NCI-H2107 treated with DMSO at 0.1 percent for 48 hours (cell line): ENCODE results near the gene PDE6H.
A peak's percentile ranks its signal among the peaks of the same experiment; 100 is the strongest.

Source experiments
- DNase-seq: peaks from one replicate; lab custom pipeline; 2025; ENCODE audit not compliant: unreplicated experiment; lab: John Stamatoyannopoulos, UW

The PDE6H gene

DNA sequence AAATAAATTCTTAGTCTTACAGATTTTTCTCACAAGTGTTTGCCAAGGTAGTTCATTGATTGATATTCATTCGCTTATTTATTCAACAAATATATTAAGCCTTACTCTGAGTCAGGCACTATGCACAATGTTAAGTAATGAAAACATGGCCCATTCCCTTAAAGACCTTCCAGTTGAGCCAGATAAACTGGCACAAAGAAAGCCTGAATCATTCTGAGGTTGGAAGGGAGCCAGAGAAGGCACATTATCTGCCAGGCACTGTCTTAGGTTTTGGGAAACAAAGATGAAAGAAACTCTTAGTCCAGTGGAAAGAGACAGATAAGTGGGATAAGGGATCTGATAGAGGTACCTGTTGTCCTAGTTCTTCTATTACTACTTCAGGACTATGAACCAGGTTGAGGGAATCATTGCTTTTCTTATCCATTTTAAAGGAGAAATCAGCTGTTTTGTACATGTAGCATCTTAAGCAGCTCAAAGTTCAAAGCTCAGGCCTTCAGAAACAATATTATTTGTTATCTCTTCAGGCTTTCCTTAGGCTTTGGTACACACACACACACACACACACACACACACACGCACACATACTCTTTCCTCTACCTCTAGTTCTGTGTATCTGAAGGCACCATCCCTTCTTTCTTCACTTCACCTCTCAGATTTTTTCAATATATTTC is 27.0 kb downstream of the PDE6H start:
- no peak for DNase-seq

DNA sequence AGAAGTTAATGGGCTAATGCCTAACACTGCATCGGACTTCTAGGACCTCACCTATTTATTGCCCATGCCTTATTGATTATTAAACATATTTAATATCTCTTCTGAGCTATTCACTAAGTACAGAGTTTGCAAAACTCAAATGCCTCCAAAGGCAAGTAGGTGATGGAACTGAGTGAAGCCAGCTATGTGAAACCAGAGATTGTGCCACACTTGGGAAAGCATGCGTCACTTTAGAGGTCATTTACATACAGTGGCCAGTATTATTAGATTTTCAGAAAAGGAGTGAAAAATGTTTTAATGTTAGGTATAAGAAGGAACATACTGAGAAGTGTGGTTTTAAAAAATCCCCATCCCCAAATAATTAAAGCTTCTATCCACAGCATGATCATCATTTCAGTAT is 27.7 kb downstream of the PDE6H start:
- no peak for DNase-seq

DNA sequence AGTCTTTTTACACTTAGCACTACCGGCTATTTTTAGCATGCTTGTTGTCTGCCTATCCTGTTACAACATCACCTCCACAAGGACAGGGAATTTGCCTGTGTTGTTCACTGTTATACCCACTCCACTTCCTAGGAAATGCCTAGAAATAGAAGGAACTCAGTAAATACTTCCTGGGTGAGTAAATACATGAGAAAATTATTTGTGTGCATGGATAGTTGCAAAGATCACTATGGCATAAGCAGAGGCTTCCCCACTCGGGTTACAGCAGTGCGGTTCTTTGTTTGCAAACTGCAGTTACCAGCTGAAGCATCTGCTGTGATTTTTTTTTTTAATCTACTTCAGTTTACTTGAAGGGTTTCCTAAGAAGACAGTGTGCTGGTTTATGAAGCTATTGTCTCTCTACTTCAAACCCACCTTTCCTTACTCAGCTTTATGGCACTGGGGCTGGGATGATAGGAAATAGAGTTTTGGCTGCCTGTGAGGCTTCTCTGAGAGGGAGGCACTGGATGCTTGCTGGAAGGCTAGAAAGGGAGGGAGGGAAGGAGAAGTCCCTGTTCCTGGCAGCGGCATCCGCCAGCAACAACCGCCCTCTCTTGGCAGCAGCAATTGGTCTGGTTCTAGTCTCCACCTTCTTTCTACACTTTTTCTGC is 29.0 kb downstream of the PDE6H start:
- DNase-seq: peak; percentile 50

DNA sequence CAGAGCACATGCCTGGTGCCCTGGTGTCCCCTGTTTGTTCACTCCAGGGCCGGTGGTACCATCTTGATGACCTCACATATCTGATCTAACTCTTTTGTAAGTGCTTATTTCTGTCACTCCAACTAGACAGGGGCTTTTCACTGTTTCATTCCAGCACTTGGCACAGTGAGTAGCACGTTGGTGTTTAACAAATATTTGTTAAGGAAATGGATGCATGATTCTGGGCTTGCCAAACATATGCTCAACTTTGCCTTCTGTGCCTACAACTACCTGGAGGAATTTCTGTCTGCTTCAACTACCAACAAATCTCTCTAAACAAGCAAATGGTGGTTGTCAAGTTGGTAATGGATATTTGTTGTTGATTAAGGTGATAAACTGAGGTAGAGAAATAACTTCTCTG is 31.6 kb downstream of the PDE6H start:
- no peak for DNase-seq

DNA sequence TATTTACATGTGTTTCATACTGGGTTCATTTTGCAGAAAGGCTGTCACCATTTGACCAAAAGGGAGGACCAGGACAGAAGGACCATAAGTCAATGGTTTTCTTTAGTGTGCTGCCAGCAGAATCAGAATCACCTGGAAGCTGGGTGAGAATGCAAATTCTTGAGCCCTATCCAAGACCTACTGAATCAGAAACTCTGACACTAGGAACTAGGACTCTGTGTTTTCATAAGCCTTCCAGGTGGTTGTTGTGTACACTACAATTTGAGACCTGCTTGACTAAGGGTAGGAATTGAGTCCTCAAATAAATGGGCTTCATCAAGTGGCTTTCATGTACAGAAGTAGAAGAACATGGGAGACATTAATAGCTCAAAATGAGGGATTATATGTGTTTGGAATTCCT is 32.2 kb downstream of the PDE6H start:
- DNase-seq: no peak

DNA sequence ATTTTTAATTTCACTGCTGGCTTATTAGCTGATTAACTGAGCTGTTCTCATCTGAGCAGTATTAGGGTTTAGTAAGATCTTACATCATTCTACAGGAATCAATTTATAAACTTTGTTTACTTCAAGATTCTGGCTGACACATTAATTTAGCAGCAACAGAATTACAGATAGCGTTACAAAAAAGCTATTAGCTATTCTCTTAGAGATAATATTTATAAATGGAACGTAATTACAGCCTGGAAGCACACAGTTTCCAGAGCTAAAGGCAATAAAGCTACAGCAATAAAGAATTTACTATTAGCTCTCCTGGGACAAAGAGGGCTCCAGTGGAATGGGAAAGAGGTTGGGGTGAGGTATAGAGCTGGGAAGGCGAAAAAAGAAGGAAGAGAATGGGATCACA is 34.7 kb downstream of the PDE6H start:
- no peak for DNase-seq

DNA sequence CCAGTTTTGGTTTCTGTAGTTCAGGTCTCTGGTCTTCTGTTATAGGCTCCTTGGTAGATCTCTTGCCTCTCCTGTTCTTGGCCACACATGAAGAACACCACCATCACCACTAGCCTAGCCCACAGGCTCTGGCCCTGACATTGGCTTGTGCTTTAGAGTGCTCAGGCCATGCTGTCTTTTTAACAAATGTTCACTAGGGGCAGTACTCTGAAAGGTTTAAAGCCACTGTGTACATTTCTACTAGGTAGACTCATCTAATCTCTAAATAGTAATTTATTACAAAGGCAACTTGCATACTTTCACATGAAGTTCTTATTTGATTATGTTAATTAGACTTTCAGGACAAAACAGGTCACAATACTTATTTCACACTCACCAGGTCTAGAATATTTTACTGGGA is 38.3 kb downstream of the PDE6H start:
- no peak for DNase-seq

DNA sequence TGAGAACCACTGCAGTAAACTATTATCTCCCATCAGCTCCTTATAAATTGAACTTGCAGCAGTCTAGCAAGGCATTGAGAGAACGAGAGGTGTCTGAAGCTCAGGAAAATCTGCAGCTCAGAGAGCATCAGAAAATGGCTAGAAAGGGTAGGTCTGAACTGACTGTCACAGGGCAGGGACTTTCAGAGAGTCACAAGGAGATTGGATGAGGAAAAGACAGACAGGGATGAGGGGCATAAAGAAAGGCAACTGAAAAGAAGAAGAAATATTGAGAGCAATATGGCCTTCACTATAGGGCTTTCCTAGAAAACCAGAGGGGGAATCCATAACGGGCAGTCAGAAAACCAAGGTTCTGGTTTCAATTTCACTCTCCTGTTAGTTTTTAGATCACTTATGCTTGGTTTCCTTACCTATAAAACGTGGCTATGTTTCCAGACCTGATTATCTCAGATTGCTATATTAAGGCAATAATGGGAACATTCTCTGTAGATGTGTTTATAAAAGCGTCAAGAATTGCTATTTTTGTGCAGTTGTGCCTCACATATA is 40.9 kb downstream of the PDE6H start:
- DNase-seq: no peak

DNA sequence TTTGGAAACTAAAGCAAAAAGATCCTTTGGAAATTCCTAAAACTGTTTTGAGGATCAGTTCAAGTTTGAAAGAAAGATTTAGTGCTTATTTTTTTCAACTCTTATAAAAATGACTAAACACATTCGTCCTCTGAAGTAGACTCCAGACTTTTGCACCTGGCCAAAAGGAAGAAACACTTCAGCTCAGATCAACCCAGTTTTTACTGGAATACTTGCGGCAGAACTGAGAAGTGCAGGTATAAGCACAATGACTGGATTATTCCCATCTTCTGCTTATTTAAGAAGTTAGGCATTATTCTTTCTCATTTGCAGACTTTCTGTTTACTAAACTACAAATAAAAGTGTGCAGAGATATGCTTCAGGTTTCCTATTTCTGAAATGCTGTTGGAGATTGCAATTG is 41.9 kb downstream of the PDE6H start:
- no peak for DNase-seq

DNA sequence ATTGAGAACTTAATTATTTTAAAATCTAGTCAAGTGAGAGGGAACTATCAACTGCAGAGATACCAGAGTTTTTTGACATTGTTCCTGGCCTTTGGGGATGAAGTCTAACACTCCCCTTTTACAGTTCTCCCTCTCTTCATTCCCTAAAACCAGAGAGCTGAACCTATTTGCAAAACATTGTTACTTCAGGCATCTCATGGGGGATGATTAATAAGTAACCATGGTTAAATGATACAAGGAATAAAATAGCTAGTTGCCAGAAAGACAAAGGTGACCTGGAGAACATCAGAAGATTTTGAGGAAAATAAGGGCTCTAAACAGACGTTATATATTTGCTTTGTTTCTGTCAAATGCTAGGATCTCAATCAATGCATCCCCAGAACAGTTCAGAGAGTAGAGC is 42.3 kb downstream of the PDE6H start:
- no peak for DNase-seq

DNA sequence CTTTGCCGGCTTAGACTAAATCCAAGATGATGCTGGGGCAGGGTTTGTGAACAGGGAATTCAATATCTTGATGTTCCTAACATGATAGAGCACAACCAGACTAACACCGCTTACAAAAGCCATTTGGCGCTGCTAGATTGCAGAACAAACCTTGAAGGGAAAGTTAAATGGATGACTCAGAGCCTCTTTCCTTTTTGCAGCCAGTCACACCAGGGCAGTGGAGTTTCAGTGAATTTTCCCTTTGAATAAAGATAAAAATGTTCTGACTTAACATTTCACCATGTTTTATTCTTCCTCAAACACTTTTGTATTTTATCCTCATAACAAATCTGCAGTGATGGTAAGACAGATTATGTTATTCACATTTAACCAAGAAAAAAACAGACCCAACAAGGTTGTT is 47.3 kb downstream of the PDE6H start:
- no peak for DNase-seq
